Panc1 (cell line): ENCODE data around the gene LAMB4. TPM values are rescaled to one million over a fixed set of nuclear protein-coding genes. Genes with fewer than 3 reads are reported as not detected.
A peak's percentile ranks its signal among the peaks of the same experiment; 100 is the strongest.

Experiments used
- ATAC-seq: fragments of 200-7000 bp; cut with Tn5 transposase; 2 replicates; pipeline ENCODE4 v1.9.1; 2020; ENCODE audit warnings: mild to moderate bottlenecking, moderate library complexity
- BruUV-seq: library from RNA; stranded (reverse); fragments of 400-500 nt; replicated peaks from 2 replicates; lab custom pipeline; 2021; lab: Mats Ljungman, UMichigan
- CTCF ChIA-PET: fragments of 300-600 bp; sonication (Branson Sonifier 250); formaldehyde crosslinking; loops from one replicate; lab custom pipeline; 2022; ENCODE audit warnings: antibody characterized with exemption; lab: Charles Lee
- POLR2A ChIA-PET: fragments of 300-600 bp; sonication (Branson Sonifier 250); formaldehyde crosslinking; loops from one replicate; lab custom pipeline; 2022; ENCODE audit warnings: antibody characterized with exemption; lab: Charles Lee
- DNase-seq: peaks from one replicate; pipeline ENCODE4 v3.0.0-alpha.2; 2010; ENCODE audit warnings: low read depth, low spot score
- H3K27ac ChIP-seq: 2 replicates; pipeline ENCODE4 v1.5.1; 2011; ENCODE audit warnings: mild to moderate bottlenecking, low read length, inconsistent platforms
- H3K27me3 ChIP-seq: fragments of 200-500 bp; sonication (Bioruptor generic); 2 replicates; pipeline ENCODE4 v1.6.0; 2014; ENCODE audit warnings: low read length, inconsistent platforms; ENCODE audit not compliant: control insufficient read depth, insufficient read depth
- H3K36me3 ChIP-seq: fragments of 200-500 bp; sonication (Bioruptor generic); 2 replicates; pipeline ENCODE4 v1.5.1; 2014; ENCODE audit warnings: inconsistent platforms, mild to moderate bottlenecking, low read length, moderate library complexity; ENCODE audit not compliant: control insufficient read depth, insufficient read depth
- H3K4me1 ChIP-seq: 2 replicates; pipeline ENCODE4 v1.5.1; 2011; ENCODE audit warnings: inconsistent platforms, mild to moderate bottlenecking, low read length, moderate library complexity; ENCODE audit not compliant: control insufficient read depth, insufficient read depth
- H3K4me3 ChIP-seq, 2 experiments: 2 replicates each; pipeline ENCODE4 v1.5.1; 2011 to 2012; ENCODE audit warnings: low read depth in 2 of 2, low read length in 2 of 2, mild to moderate bottlenecking in 2 of 2, inconsistent platforms in 1 of 2, moderate library complexity in 1 of 2
- H3K9me3 ChIP-seq: fragments of 200-500 bp; sonication (Bioruptor generic); 2 replicates; pipeline ENCODE4 v1.5.1; 2014; ENCODE audit warnings: low read depth, mild to moderate bottlenecking, inconsistent platforms, low read length, moderate library complexity; ENCODE audit not compliant: control insufficient read depth, insufficient read depth
- CTCF ChIP-seq: fragments of 450-650 bp; IDR thresholded peaks from 2 replicates; pipeline ENCODE4 v1.5.1; 2017; ENCODE audit warnings: mild to moderate bottlenecking
- POLR2AphosphoS5 ChIP-seq: IDR thresholded peaks from 2 replicates; pipeline ENCODE4 v1.6.1; 2012; ENCODE audit warnings: mild to moderate bottlenecking, low read depth, low read length, moderate library complexity
- REST ChIP-seq, 2 experiments: IDR thresholded peaks; 2 replicates each; pipeline ENCODE4 v1.6.1; 2011 to 2012; ENCODE audit warnings: low read depth in 2 of 2, control low read depth in 1 of 2, low read length in 1 of 2, mild to moderate bottlenecking in 1 of 2, moderate library complexity in 1 of 2; ENCODE audit not compliant: insufficient read depth in 1 of 2
- SIN3A ChIP-seq: IDR thresholded peaks from 2 replicates; pipeline ENCODE4 v1.6.1; 2012; ENCODE audit warnings: low read depth, mild to moderate bottlenecking, low read length, moderate library complexity, borderline replicate concordance; ENCODE audit not compliant: insufficient read depth
- TCF7L2 ChIP-seq: IDR thresholded peaks from 2 replicates; pipeline ENCODE4 v1.6.1; 2011; ENCODE audit warnings: mild to moderate bottlenecking, low read depth, low read length, inconsistent platforms
- in situ Hi-C: cut with HindIII; loops from 2 replicates; pipeline ENCODE4 v1.10.0; 2016; ENCODE audit warnings: low sequenced_read_pairs, low pct_unique_long_range_greater_than_20kb
- intact Hi-C: fragments of 100-400 bp; cut with micrococcal nuclease; formaldehyde crosslinking; loops from one replicate; pipeline ENCODE4 v1.10.0; 2022; ENCODE audit not compliant: unreplicated experiment
- total RNA-seq: library from RNA; stranded (reverse); gene quantifications from one replicate; pipeline ENCODE4 v1.2.1, GENCODE V29; 2021; ENCODE audit not compliant: unreplicated experiment

Gene LAMB4
- total RNA-seq, 1 experiment from 2014 or later, result not detected

- intact Hi-C loops (no loop called here), in situ Hi-C loops (no loop called here)
- H3K4me1 ChIP-seq, result no peaks in the 10 kb centered on the region; the same call in 1 of the 2 replicates
- peaks cover 31% of the 10 kb centered on the region for H3K36me3 ChIP-seq
- H3K27ac ChIP-seq, result no peak overlapping the region
- TF ChIP-seq POLR2AphosphoS5 (no peak), SIN3A (no peak), TCF7L2 (no peak), CTCF (no peak), REST (IDR thresholded peaks at IDR 0.05; ENCODE audit: insufficient read depth in 1 of 2, low read depth in 2 of 2, low read length in 1 of 2) (no peak)
- no peak for DNase-seq
- H3K4me3 ChIP-seq, result no peak overlapping the region
- no TSS peak for BruUV-seq
- ATAC-seq, result no peak
- no peaks in the 10 kb centered on the region for H3K27me3 ChIP-seq
- CTCF ChIA-PET, result no interaction called here
- no peaks in the 10 kb centered on the region for H3K9me3 ChIP-seq
- POLR2A ChIA-PET, result no interaction called here
These were observed 151.2 kb downstream of the LAMB4 start for GRCh38 chr7:107978815-107979408.

DNA sequence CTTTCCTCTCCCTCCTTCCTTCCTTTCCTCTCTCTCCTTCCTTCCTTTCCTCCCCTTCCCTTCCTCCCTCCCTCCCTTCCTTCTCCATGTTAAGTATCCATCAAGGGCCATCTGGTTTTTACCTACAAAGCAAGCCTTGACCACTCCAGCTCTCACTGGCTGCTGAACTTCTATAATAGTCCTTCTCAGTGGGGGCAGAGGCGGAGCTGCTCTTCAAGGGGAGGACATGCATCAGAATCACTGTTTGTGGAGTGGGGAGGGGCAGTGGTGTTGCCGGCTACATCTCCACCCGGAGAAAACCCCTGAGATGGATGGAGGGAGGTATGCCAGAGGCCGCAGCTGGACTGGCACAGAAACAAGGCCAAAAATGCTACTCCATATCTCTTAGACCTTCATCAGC is 153.1 kb downstream of the LAMB4 start:
- no peak for ATAC-seq
- intact Hi-C loops (no loop called here), in situ Hi-C loops (no loop called here)
- no TSS peak for BruUV-seq
- ChIA-PET POLR2A (no interaction called here), CTCF (no interaction called here)
- TF ChIP-seq TCF7L2, result no peak
- no peak for TF ChIP-seq POLR2AphosphoS5
- no peak for TF ChIP-seq REST (IDR thresholded peaks at IDR 0.05; ENCODE audit: insufficient read depth in 1 of 2, low read depth in 2 of 2, low read length in 1 of 2)
- TF ChIP-seq CTCF, result no peak
- TF ChIP-seq SIN3A, result no peak
- Histone ChIP-seq H3K4me3 (no peak overlapping the region), H3K9me3 (no peaks in the 10 kb centered on the region), H3K4me1 (no peaks in the 10 kb centered on the region; the same call in 1 of the 2 replicates), H3K27ac (0 out of 2 replicates have a peak overlapping the region, but pooled peaks have one; percentile 3), H3K36me3 (peaks cover 41% of the 10 kb centered on the region), H3K27me3 (no peaks in the 10 kb centered on the region)
- DNase-seq, result no peak
